Fibroblast of villous mesenchyme (primary cell): ENCODE results near the gene TEAD1. TPM values are rescaled to one million over a fixed set of nuclear protein-coding genes. Genes with fewer than 3 reads are reported as not detected.
A peak's percentile ranks its signal among the peaks of the same experiment; 100 is the strongest.

Experiments
- DNase-seq: peaks from one replicate; pipeline ENCODE4 v3.0.0-alpha.2; 2010; ENCODE audit warnings: low read depth
- H3K4me3 ChIP-seq: 2 replicates; pipeline ENCODE4 v1.5.1; 2011; ENCODE audit warnings: low read depth, mild to moderate bottlenecking, low read length
- total RNA-seq: library from RNA; depleted of rRNA; stranded (reverse); fragments of >200 nt; gene quantifications from 2 replicates; pipeline ENCODE4 v1.2.3, GENCODE V29; 2012
- TF ChIP-seq, protein P1 (sequence below): IDR thresholded peaks from 2 replicates; pipeline ENCODE4 v1.5.1; 2012; ENCODE audit warnings: low read depth, mild to moderate bottlenecking, low read length; ENCODE audit not compliant: insufficient read depth

TEAD1 gene
- total RNA-seq, 1 donor, result 244 TPM

DNA sequence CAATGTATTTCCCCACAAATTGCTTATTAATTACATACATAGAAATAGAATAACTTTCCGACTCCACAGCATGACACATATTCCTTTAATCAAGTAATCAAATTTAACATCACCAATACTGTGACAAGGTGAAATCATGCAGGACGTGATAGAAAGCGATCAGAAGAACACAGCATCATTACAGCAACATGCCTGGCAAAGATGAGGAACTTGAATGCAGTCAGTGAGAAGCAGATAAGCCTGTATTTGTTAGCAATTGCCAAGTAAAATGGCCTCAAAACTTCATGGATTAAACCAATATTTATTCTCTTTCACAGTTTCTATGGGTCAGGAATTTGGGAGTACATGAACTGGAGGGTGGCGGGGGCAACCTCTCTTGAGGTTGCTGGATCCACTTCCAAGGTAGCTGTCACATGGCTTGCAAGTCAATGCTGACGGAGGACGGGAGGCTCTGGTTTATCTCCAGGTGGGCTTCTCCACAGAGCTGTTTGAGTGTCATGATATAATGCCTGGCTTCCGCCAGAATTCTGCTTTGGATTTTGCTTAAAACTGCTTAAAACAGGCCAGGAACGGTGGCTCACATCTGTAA, 12.0 kb upstream of the TEAD1 start:
- DNase-seq, result no peak
- TF ChIP-seq, protein P1, sequence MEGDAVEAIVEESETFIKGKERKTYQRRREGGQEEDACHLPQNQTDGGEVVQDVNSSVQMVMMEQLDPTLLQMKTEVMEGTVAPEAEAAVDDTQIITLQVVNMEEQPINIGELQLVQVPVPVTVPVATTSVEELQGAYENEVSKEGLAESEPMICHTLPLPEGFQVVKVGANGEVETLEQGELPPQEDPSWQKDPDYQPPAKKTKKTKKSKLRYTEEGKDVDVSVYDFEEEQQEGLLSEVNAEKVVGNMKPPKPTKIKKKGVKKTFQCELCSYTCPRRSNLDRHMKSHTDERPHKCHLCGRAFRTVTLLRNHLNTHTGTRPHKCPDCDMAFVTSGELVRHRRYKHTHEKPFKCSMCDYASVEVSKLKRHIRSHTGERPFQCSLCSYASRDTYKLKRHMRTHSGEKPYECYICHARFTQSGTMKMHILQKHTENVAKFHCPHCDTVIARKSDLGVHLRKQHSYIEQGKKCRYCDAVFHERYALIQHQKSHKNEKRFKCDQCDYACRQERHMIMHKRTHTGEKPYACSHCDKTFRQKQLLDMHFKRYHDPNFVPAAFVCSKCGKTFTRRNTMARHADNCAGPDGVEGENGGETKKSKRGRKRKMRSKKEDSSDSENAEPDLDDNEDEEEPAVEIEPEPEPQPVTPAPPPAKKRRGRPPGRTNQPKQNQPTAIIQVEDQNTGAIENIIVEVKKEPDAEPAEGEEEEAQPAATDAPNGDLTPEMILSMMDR, result no peak
- no peak overlapping the region for H3K4me3 ChIP-seq

DNA sequence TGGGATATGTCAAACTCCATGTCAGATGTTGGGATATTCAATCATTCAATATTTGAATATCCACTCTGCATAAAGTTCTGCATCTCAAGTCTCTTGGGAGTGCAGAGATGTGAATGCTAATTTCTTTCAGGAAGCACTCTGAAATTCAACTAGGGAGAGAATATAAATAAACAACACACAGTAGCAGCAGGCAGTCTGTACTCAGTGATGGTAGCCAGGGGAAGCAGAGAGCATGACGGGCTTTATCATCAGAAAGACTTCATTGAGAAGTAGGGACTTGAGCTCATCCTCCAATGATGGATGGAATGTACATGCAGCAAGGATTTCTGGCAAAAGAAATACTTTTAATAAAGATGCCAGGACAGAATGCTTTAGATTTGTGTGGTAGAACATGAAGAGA, 9.8 kb upstream of the TEAD1 start:
- TF ChIP-seq, protein P1, result no peak
- H3K4me3 ChIP-seq, result no peak overlapping the region
- DNase-seq, result no peak

DNA sequence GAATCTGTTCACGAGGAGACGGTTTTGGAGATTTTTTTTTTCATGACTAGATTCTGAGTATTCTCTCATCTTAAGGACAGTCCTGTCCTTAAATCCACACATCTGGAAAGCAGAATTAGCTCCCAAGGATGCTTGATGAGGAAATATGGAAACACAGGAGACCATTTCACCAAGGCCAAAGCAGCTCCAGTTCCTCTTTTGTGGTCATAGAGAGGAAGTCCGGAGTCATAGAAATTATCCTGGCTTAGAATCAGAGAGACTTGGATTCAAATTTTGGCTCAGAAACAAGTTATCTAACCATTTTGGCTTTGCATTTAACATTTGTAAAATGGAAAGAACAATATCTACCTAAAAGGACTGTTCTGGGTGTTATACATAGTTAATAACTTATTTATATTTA, 7.3 kb upstream of the TEAD1 start:
- no peak for DNase-seq
- no peak overlapping the region for H3K4me3 ChIP-seq
- TF ChIP-seq, protein P1, result no peak

DNA sequence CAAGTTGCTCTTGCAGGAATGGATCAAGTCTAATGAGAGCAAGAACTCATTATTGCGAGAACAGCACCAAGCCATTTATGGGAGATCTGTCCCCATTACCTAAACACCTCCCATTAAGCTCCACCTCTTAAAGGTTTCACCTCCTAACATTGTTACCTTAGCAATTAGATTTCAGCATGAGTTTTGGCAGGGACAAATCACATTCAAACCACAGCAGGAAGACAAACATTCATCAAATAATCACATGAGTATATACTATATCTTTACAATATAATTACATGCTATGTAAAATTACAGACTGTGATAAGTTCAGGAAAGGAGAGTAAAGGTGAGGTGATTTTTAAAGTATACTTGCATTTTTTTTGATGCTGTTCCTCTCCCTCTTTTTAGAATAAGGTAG, 6.6 kb upstream of the TEAD1 start:
- H3K4me3 ChIP-seq, result no peak overlapping the region
- TF ChIP-seq, protein P1, result no peak
- DNase-seq, result no peak

DNA sequence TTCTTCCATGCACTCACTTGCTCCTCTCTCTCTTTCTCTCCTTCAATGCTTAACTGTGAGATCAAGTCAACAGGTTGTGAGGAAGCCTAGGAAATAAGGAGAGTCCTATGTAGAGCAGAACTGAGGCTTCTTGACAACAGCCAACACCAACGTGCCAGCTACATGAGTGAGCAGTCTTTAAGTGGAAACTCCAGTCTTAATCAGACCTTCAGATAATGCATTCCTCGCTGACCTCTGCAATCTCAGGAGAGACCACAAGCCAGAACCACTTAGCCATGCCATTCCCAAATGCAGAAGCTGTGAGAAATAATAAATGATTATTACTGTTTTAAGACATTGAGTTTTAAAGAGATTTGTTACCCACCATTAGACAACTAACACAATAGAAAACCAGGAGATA, 6.1 kb upstream of the TEAD1 start:
- TF ChIP-seq, protein P1, result no peak

DNA sequence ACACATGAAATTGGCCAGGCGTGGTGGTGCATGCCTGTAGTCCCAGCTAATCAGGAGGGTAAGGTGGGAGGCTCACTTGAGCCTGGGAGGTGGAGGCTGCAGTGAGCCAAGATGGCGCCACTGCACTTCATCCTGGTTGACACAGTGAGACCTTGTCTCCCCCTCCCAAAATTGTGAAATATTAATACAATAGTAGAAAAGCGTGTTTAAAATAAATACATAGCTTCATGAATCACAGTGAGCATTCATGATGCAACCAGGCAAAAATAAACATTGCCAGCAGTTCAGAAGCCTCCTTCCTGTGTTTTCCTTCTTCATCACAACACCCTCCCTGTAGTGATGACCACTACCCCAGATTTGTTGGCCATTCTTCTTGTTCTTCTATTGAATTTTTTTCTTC, 4.3 kb upstream of the TEAD1 start:
- no peak for DNase-seq
- H3K4me3 ChIP-seq, result no peak overlapping the region
- TF ChIP-seq, protein P1, result no peak

More for the DNA sequence above, 6.1 kb upstream of the TEAD1 start:
- H3K4me3 ChIP-seq, result no peak overlapping the region
- no peak for DNase-seq

DNA sequence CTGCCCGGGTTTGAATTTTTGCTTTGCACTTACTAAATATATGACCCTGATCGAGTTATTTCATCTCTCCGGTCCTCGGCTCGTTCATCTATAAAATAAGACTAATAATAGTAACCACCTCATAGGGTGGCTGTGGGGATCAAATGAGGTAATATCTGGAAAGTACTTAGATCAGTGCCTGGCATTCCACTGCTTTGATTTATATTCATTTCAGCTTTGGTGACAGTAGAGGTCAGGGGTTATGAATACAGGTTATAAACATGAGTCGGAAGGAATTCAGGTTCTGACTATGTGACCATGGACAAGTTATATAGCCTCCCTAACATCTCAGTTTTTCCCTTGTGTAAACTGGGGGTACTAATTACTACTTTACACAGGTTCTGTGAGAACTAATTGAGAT, 2.9 kb upstream of the TEAD1 start:
- TF ChIP-seq, protein P1, result no peak
- DNase-seq, result peak; percentile 64
- no peak overlapping the region for H3K4me3 ChIP-seq
